WTC11 (cell line): ENCODE data around the gene GJA10. TPM values are rescaled to one million over a fixed set of nuclear protein-coding genes. Genes with fewer than 3 reads are reported as not detected.

Experiments used
- ATAC-seq: fragments of 200-7000 bp; cut with Tn5 transposase; 2 replicates; pipeline ENCODE4 v1.10.0; 2021; ENCODE audit warnings: mild to moderate bottlenecking, moderate library complexity
- CTCF ChIA-PET: fragments of 300-600 bp; sonication (Branson Sonifier 250); formaldehyde crosslinking; loops from one replicate; lab custom pipeline; 2021; ENCODE audit warnings: antibody characterized with exemption; lab: Charles Lee
- POLR2A ChIA-PET: fragments of 350-600 bp; sonication (Branson Sonifier 250); formaldehyde crosslinking; loops from one replicate; lab custom pipeline; 2021; ENCODE audit warnings: antibody characterized with exemption; lab: Charles Lee
- DNase-seq: peaks from one replicate; pipeline ENCODE4 v3.0.0; 2021; ENCODE audit warnings: low spot score
- H3K27ac Mint-ChIP-seq: 2 replicates; pipeline ENCODE4 v1.8.0; 2021; ENCODE audit warnings: mixed read lengths
- H3K27me3 Mint-ChIP-seq: 2 replicates; pipeline ENCODE4 v1.8.0; 2021; ENCODE audit warnings: low read depth, mild to moderate bottlenecking, moderate library complexity, mixed read lengths
- H3K36me3 Mint-ChIP-seq: 2 replicates; pipeline ENCODE4 v1.8.0; 2021; ENCODE audit warnings: mixed read lengths
- H3K4me1 Mint-ChIP-seq: 2 replicates; pipeline ENCODE4 v1.8.0; 2022; ENCODE audit warnings: mixed read lengths
- H3K4me3 Mint-ChIP-seq: 2 replicates; pipeline ENCODE4 v1.8.0; 2021; ENCODE audit warnings: mild to moderate bottlenecking, moderate library complexity, mixed read lengths
- H3K9me3 Mint-ChIP-seq: 2 replicates; pipeline ENCODE4 v1.8.0; 2021; ENCODE audit warnings: mixed read lengths
- ARID4B ChIP-seq: sonication (generic); formaldehyde crosslinking; IDR thresholded peaks from 2 replicates; pipeline ENCODE4 v1.8.0; 2023; ENCODE audit warnings: missing genetic modification reagents, mild to moderate bottlenecking, borderline replicate concordance
- ATF1 ChIP-seq: sonication (generic); formaldehyde crosslinking; IDR thresholded peaks from 2 replicates; pipeline ENCODE4 v1.8.1; 2023; ENCODE audit warnings: mild to moderate bottlenecking, moderate library complexity, missing genetic modification reagents
- ATF2 ChIP-seq: sonication (generic); formaldehyde crosslinking; IDR thresholded peaks from 2 replicates; pipeline ENCODE4 v1.8.1; 2022; ENCODE audit warnings: low read depth, missing genetic modification reagents, borderline replicate concordance
- ATF6 ChIP-seq: sonication (generic); formaldehyde crosslinking; IDR thresholded peaks from 2 replicates; pipeline ENCODE4 v1.8.1; 2023; ENCODE audit warnings: mild to moderate bottlenecking, missing genetic modification reagents
- CTCF ChIP-seq: fragments of 200-600 bp; IDR thresholded peaks from 2 replicates; pipeline ENCODE4 v1.8.0; 2022; ENCODE audit warnings: antibody characterized with exemption
- EMX1 ChIP-seq: fragments of 250-450 bp; sonication (Bioruptor Pico); IDR thresholded peaks from 2 replicates; pipeline ENCODE4 v1.8.0; 2021; ENCODE audit warnings: mild to moderate bottlenecking
- ESRRA ChIP-seq: sonication (generic); formaldehyde crosslinking; IDR thresholded peaks from 2 replicates; pipeline ENCODE4 v1.8.1; 2022; ENCODE audit warnings: mild to moderate bottlenecking, missing genetic modification reagents, borderline replicate concordance
- FOXP1 ChIP-seq: sonication (generic); formaldehyde crosslinking; IDR thresholded peaks from 2 replicates; pipeline ENCODE4 v1.8.0; 2022; ENCODE audit warnings: missing genetic modification reagents, mild to moderate bottlenecking, moderate library complexity, borderline replicate concordance
- IRF1 ChIP-seq: sonication (generic); formaldehyde crosslinking; IDR thresholded peaks from 2 replicates; pipeline ENCODE4 v1.8.0; 2023; ENCODE audit warnings: missing genetic modification reagents
- JAZF1 ChIP-seq: fragments of 250-450 bp; sonication (Bioruptor Pico); IDR thresholded peaks from 2 replicates; pipeline ENCODE4 v1.9.0; 2021; ENCODE audit warnings: moderate library complexity, mild to moderate bottlenecking, inconsistent platforms
- NR2C2 ChIP-seq: sonication (generic); formaldehyde crosslinking; IDR thresholded peaks from 2 replicates; pipeline ENCODE4 v1.8.0; 2022; ENCODE audit warnings: mild to moderate bottlenecking, missing genetic modification reagents
- SOX15 ChIP-seq: fragments of 250-450 bp; sonication (Bioruptor Pico); IDR thresholded peaks from 2 replicates; pipeline ENCODE4 v1.9.0; 2021; ENCODE audit warnings: mild to moderate bottlenecking
- TEAD1 ChIP-seq: sonication (generic); formaldehyde crosslinking; IDR thresholded peaks from 2 replicates; pipeline ENCODE4 v1.8.0; 2022; ENCODE audit warnings: mild to moderate bottlenecking, missing genetic modification reagents
- TEAD4 ChIP-seq: sonication (generic); formaldehyde crosslinking; IDR thresholded peaks from 2 replicates; pipeline ENCODE4 v1.8.0; 2022; ENCODE audit warnings: mild to moderate bottlenecking, missing genetic modification reagents
- TP53 ChIP-seq: sonication (generic); formaldehyde crosslinking; IDR thresholded peaks from 2 replicates; pipeline ENCODE4 v1.8.1; 2023; ENCODE audit warnings: mild to moderate bottlenecking, missing genetic modification reagents
- USF2 ChIP-seq: sonication (generic); formaldehyde crosslinking; IDR thresholded peaks from 2 replicates; pipeline ENCODE4 v1.8.1; 2023; ENCODE audit warnings: mild to moderate bottlenecking, missing genetic modification reagents, moderate library complexity
- ZNF121 ChIP-seq: sonication (generic); formaldehyde crosslinking; IDR thresholded peaks from 2 replicates; pipeline ENCODE4 v1.8.0; 2023; ENCODE audit warnings: missing genetic modification reagents
- ZNF263 ChIP-seq: sonication (generic); formaldehyde crosslinking; IDR thresholded peaks from 2 replicates; pipeline ENCODE4 v1.8.1; 2022; ENCODE audit warnings: low read depth, mild to moderate bottlenecking, moderate library complexity, missing genetic modification reagents
- ZNF423 ChIP-seq: fragments of 250-450 bp; sonication (Bioruptor Pico); IDR thresholded peaks from 2 replicates; pipeline ENCODE4 v2.1.2; 2022; ENCODE audit warnings: mild to moderate bottlenecking, moderate library complexity
- ZNF425 ChIP-seq: fragments of 250-450 bp; sonication (Bioruptor Pico); conservative IDR thresholded peaks from 2 replicates; pipeline ENCODE4 v1.9.0; 2021; ENCODE audit warnings: mild to moderate bottlenecking
- ZNF512 ChIP-seq: sonication (generic); formaldehyde crosslinking; IDR thresholded peaks from 2 replicates; pipeline ENCODE4 v1.8.1; 2022; ENCODE audit warnings: missing genetic modification reagents, borderline replicate concordance
- total RNA-seq: library from RNA; stranded (reverse); gene quantifications from 3 replicates; pipeline ENCODE4 v1.2.3, GENCODE V29; 2021

GJA10 gene
- total RNA-seq, 1 experiment from 2014 or later, result not detected

- Mint-ChIP-seq H3K27me3 (no peaks in the 10 kb centered on the region), H3K4me1 (no peaks in the 10 kb centered on the region), H3K4me3 (no peak overlapping the region), H3K9me3 (peaks cover 13% of the 10 kb centered on the region), H3K36me3 (peaks cover 78% of the 10 kb centered on the region), H3K27ac (no peak overlapping the region)
- ChIA-PET POLR2A (no interaction called here), CTCF (no interaction called here)
- ATAC-seq (no peak), DNase-seq (no peak)
- TF ChIP-seq FOXP1 (CRISPR knock-in tag) (no peak), ZNF512 (CRISPR knock-in tag) (no peak), NR2C2 (CRISPR knock-in tag) (no peak), CTCF (no peak), TEAD1 (CRISPR knock-in tag) (no peak), ARID4B (CRISPR knock-in tag) (no peak), USF2 (CRISPR knock-in tag) (no peak), TP53 (CRISPR knock-in tag) (no peak), ZNF423 (CRISPR knock-in tag) (no peak), ZNF425 (no peak), ESRRA (no peak), ZNF263 (CRISPR knock-in tag) (no peak), ATF1 (CRISPR knock-in tag) (no peak)
Measured at GRCh38 chr6:89862273-89862672, 32.0 kb upstream of the GJA10 start.

- Mint-ChIP-seq H3K9me3 (peaks cover 17% of the 10 kb centered on the region), H3K36me3 (peaks cover 82% of the 10 kb centered on the region), H3K4me1 (no peaks in the 10 kb centered on the region), H3K27me3 (no peaks in the 10 kb centered on the region), H3K27ac (no peak overlapping the region), H3K4me3 (no peak overlapping the region)
- no peak for DNase-seq
- CTCF ChIA-PET, result no interaction called here
- ATAC-seq, result no peak
- POLR2A ChIA-PET, result no interaction called here
- no peak for TF ChIP-seq ZNF121
- TF ChIP-seq JAZF1 (CRISPR knock-in tag), result no peak
- no peak for TF ChIP-seq EMX1
- TF ChIP-seq ATF6, result no peak
- TF ChIP-seq SOX15 (CRISPR knock-in tag), result no peak
- no peak for TF ChIP-seq TEAD4
- TF ChIP-seq ATF2 (CRISPR knock-in tag), result no peak
- no peak for TF ChIP-seq IRF1 (CRISPR knock-in tag)
- no peak for TF ChIP-seq TP53 (CRISPR knock-in tag)
Measured at GRCh38 chr6:89862698-89863097, 31.6 kb upstream of the GJA10 start.
